ENCODE results near the gene PBLD.
"Not testable (repeated sequence)": the region's sequence is repeated elsewhere in the genome, so short reads cannot be mapped to it uniquely, and the experiment has no call there.

Gene PBLD

DNA sequence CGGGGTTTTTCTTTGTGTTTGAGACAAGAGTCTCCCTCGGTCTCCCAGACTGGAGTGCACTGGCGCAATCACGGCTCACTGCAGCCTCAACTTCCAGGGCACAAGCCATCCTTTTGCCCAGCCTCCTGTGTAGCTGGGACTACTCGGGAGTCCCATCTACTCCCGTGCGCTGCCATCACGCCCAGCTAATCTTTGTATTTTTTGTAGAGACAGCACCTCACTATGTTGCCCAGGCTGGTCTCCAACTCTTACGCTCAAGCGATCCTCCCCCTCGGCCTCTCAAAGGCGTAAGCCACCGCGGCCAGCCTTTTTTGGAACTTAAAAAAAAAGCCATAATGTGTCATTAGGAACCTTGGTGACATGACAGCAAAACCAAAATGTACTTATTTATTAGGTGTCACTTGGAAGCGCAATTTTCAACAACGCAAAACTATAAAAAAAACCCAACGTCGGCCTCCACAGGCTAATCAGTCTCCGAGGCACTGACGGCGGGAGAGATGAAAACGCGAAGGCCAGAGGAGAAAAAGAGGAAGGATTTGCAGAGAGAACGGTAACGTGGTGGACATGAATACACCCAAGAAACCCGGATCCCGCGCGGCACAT is 1.8 kb downstream of the PBLD start:
- no peak for DNase-seq (ENCODE audit: low spot score)

DNA sequence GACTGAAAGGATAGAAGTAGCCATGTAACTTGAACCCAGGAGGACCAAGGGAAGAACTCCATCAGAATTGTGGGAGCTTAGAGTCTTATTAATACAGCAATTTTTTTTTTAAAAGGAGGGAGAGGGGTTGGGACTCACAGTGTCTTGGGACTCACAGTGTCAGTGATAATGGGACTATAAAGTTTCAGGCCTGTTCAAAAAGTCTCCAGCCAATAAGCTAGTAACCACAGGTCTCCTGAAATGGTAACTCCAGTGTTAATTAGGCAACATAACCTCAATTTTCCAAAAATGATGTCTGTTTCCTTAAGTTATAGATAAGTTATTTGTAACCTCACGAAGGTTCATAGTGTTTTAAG is 3.2 kb downstream of the PBLD start:
- DNase-seq (ENCODE audit: low spot score): no peak

DNA sequence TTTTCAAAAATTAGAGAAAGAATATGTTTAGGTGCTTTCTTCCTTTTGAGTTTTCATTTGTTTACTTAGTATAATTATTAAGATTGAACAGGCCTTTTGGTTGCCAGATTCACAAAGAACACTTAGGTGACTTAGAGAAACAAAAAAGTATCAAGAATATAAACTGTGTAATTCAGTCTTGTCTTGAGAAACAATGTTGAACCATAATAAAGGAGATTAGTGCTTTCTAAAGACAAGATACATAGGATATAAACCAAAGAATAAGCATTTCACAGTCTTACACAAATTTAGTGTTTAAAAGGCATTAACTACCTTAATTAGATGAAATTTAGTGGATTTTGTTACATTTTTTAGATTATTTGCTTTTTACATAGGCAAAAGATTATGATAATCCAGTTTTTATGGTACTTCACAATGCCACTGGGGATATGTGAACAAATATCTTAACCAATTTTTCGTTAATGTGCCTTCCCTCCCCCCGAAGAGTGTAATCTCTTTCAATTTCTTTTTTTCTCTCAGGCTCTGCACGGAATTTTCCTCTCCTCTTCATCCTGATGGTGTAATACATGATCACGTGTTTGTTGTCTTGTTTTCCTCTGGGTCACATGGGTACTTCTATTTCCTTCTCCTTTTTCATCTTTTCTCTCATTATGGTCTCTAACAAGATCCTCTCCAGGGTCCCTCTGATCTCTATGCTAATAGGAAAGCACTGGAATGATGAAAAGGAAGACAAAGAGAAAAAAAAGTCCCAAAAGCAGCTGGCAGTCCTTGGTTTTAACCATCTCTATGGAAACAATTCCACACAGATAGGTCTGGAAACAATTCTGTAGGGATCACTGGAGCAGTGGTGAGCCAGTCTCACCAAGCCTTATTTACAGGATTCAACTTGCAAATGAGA is 4.6 kb downstream of the PBLD start:
- peak; percentile 32 for DNase-seq (ENCODE audit: low spot score)

DNA sequence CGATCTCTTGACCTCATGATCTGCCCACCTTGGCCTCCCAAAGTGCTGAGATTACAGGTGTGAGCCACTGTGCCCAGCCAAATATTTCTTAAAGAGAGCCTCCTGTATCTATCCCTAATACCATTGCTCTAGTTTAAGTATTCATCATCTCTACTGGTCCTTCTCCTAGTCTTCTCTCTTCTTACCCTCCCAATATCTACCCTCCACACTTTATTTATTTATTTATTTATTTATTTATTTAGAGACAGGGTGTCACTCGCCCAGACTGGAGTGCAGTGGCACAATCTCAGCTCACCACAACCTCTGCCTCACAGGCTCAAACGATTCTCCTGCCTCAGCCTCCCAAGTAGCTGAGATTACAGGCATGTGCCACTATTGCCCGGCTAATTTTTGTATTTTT is 8.3 kb downstream of the PBLD start:
- not testable (repeated sequence) for DNase-seq (ENCODE audit: low spot score)

DNA sequence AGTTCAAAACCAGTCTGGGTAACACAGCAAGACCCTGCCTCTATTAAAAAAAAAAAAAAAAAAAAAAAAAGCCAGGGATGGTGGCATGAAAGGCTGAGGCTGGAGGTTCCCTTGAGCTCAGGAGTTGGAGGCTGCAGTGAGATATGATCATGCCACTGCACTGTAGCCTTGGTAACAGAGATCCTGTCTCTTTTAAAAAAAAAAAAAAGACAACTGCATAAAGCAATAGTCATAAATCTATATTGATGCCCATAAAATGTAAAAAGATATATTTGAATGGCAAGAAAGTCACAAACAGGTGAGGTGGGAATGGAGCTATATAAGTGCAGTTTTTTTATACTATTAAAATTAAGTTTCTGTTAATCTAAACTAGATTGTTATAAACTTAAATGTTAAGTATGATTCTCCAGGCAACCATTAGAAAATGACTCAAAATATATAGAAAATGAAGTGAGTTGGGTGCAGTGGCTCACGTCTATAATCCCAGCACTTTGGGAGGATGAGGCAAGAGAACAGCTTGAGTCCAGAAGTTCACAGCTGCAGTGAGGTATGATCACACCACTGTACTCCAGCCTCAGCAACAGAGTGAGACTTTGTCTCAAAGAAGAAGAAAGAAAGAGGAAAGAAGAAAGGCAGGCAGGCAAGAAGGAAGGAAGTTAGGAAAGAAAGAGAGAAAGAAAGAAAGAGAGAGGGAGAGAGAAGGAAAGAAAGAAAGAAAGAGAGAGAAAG is 14.2 kb downstream of the PBLD start:
- no peak for DNase-seq (ENCODE audit: low spot score)

DNA sequence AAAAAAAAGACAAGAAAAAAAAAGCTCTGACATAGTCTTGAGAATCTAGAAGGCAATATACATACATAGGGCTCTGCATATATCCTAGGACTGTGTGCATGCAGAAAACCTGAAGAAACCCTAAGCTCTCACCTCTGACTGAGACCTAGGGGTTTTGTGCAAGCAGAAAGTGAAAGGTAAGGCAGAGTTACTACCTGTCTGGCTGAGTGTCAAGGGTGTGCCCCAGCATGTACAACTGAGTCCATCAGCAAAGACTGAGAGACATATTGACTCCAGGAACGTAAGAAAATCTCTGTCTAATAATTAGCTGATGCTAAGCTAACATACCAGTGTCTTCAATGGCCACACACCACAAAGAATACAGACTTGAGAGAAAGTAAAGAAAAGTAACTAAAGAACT is 17.1 kb downstream of the PBLD start:
- DNase-seq (ENCODE audit: low spot score): no peak

DNA sequence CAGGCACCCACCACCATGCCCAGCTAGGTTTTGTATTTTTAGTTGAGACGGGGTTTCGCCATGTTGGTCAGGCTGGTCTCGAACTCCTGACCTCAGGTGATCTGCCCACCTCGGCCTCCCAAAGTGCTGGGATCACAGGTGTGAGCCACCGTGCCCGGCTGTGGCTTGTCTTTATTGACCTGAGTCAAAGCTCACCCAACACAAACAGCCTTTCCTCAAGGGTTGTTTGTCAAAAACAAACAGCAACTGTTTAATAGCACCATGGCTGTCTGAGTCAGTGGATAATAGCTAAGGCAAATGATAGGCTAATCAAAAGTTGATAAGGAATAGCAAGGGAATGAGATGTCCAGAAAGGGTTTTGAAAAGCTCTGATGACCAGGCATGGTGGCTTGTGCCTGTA is 17.8 kb downstream of the PBLD start:
- not testable (repeated sequence) for DNase-seq (ENCODE audit: low spot score)

DNA sequence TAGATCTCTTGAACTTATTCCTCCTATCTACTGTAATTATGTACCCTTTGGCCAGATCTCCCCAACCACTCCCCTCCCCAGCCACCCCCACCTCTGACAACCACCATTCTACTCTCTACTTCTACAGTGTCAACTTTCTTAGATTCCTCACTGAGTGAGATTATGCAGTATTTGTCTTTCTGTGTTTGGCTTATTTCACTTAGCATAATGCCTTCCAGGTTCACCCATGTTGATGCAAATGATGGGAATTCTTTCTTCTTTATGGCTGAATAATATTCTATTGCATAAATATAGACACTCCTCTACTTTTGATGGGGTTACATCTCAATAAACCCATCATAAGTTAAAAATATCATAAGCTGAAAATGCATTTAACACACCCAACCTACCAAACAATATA is 22.2 kb downstream of the PBLD start:
- DNase-seq (ENCODE audit: low spot score): no peak

DNA sequence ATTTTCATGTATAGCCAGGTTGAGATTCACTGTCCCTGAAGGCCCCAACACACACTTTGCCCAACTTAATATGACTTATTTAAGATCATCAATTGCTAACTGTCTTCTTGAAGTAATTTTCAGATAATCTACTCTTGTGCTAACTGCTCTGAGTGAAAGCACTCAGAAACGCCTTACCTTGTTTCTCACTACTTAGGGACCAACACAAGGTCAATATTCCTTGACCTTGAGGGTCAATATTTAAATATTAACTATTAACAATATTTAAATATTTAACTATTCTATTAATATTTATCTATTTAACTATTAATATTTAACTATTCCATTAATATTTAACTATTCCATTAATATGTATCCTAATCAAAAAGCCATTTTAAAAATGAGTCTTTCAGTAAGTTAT is 26.9 kb downstream of the PBLD start:
- DNase-seq (ENCODE audit: low spot score): no peak

DNA sequence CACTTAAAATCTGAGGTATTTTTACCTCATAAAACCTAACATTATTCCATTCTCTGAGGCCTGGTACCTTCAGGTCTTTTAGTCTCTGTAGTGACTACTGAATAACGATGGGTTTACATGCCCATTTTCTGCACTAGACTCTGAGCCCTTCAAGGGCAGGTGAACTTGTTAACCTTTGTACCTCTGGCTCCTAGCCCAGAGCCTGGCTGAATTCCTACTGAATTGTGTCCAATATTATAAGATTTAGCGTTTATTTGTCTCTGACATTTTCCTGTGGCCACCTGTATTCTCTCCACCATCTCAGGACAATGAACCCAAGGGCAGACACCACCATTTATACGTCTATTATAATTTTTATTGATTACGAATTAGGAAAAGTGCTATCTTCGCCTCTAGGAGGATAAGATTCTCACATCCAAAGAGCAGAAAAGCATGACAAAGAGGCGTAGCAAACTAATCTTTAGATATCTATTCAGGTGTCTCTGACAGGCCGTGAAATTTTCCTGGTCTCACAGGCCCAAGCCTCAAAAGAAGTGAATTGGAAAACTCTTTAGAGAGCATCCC is 28.8 kb downstream of the PBLD start:
- peak; percentile 7 for DNase-seq (ENCODE audit: low spot score)

DNA sequence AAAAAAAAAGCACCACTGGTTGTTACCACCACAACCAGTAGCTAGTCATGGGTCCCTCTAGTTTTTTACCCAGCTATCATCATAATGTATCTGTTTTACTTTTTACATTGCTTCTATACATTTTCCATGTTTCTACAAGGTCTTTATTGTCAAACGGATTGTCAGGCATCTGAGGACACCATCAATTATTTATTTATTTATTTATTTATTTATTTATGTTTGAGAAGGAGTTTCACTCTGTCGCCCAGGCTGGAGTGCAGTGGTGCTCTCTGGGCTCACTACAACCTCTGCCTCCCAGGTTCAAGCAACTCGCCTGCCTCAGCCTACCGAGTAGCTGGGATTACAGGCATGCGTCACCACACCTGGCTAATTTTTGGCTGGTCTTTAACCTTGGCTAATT is 29.9 kb downstream of the PBLD start:
- no peak for DNase-seq (ENCODE audit: low spot score)

DNA sequence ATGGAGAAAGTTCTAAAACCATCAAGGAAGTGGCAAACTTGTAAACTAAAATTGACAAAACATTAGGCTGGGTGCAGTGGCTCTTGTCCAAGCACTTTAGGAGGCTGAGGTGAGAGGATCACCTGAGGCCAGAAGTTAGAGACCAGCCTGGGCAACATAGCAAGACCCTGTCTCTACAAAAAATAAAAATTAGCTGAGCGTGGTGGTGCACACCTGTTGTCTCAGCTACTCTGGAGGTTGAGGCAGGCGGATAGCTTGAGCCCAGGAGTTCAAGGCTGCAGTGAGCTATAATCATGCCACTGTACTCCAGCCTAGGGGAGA is 30.3 kb downstream of the PBLD start:
- no peak for DNase-seq (ENCODE audit: low spot score)

DNA sequence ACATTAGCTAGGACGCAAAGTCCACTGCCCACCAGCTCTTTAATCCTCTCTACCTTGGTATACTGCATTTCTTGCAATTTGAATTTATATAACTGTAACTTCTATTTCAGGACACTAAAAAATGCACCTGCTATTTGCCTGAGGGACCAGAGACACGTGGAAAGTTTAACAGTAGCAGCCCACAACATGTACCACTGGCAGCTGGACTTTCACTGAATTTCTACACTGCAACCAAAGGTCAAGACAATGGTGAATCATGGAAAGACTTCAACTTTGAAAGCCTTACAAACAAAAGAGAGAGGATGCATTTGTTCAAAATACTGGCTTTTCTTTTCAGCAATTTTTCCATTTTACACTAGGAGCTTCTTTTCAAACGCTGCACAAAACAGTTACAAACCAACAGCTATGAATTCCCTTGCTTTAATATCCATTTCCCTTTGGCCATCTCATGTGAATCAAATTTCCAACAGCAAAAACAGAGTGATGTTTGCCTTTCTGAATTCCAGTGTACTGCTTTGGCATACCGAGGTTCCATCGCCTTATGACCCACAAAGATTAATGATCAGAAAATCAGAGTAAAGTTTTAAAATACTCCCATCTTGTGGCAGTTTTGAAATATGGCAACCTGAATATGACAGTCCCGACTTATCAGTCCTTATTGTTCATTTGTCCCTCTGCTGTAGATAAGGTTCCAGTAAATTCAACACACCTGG is 30.8 kb downstream of the PBLD start:
- peak; percentile 12 for DNase-seq (ENCODE audit: low spot score)

DNA sequence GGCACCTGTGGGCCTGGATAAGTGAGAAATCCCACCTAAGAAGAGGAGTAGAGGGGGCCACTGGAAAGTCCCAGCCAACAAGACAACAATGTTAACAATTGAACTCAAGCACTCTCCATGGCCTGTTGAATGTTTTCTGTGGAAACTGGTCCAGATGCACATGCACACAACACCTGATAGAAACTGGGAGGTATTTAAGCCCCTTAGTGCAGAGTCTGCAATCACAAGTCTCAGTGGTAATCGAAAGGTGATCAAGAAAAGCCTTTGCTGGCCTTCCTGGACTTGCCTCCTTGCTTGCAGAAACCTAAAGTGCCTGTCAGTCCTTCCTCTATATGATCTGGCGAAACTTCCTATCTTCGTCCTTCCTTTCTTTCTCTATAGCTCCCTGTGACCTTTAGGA is 31.4 kb downstream of the PBLD start:
- DNase-seq (ENCODE audit: low spot score): no peak

DNA sequence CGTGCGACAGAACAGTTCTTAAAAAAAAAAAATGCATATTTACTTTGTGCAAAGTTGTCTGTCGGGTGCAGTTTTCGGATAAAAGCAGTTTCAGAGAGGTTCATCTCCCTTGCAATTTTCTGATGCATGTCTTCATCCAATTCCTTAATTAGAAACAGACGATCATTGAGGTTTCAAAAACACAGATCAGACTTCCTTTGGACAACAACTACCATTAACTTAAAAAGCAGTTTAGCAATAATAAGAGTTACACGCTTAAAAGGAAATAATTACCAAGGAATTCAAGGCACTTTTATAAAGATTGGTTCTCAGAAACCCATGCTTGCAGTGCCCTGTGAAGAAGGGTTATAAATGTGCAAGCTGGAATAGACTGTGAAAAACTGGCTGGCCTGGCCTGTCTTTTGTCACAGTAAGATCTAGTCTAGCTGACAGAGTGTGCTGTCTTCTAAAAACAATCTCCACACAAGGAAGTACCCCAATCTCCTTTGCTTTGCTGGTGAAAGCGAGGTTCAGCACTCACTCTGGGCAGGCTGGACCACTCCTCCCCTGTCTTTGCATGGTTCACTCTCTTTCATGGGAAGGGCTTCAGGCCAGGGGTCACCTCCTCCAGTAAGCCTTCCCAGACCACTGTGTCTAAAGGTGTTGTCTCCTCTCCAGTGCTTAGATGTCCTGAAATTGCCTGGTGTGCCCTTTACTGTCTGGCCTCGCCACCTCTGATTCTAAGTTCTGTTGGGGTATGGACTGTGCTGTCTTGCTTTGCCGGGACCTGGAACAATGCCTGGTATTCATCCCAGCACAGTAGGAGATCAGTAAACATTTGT is 35.7 kb downstream of the PBLD start:
- DNase-seq (ENCODE audit: low spot score): no peak

DNA sequence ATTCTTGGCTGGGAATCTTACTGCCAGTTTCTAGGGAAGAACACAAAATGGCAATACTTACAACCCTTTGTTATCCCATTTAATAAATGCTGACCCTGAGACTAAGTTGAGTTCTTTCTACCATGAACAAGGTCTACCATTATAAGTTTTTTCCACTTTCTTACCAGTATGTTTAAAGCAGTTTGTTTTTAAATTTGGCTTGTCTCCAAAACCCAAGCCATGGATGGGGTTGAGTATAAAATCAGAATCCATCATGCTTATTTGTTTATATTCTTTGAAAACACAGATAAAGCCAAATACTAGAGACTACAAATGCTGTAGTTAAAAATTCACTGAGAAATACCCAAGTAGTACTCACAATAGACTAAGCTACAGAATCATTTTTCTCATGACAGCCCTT is 42.0 kb downstream of the PBLD start:
- no peak for DNase-seq (ENCODE audit: low spot score)

DNA sequence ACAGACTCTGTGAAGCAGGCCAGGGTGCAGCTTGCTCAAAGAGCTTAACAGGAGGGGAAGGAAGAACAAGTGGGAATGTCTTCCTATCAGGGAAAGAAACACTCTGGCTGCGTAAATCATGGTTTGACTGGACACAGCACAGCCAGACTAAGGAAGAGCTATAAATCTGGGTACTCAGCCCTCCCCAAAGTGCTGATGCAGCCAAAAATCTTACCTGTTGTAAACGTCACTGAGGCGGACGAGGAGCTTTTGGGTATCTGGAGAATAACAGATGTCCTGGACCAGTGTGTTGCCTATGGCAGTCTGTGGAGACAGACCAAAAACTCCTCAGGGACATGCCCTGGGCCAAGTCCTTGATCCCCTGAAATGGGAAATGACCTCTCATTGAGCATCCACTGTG is 44.0 kb downstream of the PBLD start:
- no peak for DNase-seq (ENCODE audit: low spot score)

DNA sequence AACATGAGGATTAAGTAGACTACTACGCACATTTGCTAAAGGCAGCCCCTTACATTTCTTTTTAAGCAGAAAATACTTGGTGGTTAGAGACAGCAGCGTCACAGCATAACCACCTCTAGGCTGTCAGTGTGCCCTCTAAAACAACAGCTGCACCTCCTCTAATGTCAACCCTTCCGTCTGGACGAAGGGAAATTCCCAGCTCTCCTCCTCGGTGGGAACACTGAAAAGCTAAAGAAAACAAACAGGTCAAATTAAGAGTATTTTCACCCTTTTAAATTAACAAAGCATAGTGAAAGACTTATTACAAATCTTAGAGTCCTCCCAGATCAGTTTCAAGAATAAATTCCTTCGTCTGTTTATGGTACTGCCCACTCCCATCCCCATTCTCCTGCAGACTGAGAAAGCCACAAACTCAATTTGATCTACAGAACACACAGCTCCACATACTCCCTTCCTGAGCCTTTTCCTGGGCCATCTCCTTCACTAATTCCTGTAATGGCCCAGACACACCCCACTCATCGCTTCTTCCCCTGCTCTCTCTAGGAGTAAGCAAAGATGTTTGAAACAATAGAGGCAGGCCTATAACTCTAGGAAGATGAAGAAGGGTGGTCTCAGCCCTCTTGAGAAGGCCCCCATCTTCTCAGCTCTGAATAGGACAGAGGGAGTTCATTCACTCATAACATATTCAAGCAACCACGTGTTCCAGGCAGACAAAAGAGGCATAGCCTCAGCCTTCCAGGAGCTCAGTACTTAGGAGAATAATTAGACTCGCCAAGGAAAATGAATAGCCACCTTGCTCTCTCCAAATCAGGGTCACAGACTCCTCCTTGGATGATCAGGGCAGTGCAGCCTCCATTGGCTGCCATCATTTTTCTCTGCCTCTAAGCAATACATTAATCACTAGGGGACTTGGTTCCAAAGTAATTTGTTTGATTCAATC is 48.4 kb downstream of the PBLD start:
- DNase-seq (ENCODE audit: low spot score): no peak

DNA sequence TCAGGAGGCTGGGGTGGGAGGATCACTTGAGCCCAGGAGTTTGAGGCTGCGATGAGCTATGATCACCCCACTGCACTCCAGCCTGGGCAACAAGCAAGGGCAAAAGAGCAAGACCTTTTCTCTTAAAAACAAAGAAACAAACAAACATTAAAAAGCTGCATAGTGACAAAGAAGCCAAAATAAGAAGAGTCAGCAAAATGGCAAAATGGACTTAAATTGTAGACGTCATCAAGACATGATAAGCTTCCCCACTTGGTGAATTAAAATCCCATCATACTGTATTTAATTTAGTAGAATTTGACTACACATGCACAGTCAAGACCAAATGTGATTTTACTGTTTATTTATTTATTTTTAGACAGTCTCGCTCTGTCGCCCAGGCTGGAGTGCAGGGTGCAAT is 52.0 kb downstream of the PBLD start:
- no peak for DNase-seq (ENCODE audit: low spot score)

Data from HuH-7.5 (cell line).